NCI-H2227 (cell line): ENCODE data around the gene TGFB3.

Experiments used
- DNase-seq: peaks from one replicate; lab custom pipeline; 2025; ENCODE audit not compliant: unreplicated experiment; lab: John Stamatoyannopoulos, UW

Gene TGFB3

GRCh38 chr14:75910048-75910447, 71.7 kb downstream of the TGFB3 start:
- no peak for DNase-seq

GRCh38 chr14:75909630-75910029, 72.2 kb downstream of the TGFB3 start:
- DNase-seq = no peak
